Type B pancreatic cell (in vitro differentiated cells): ENCODE measurements around the gene PARD3. TPM values are rescaled to one million over a fixed set of nuclear protein-coding genes. Genes with fewer than 3 reads are reported as not detected.

Source experiments
- DNase-seq: peaks from one replicate; pipeline ENCODE4 v3.0.0; 2021; ENCODE audit warnings: mixed read lengths; ENCODE audit not compliant: unreplicated experiment; ENCODE audit errors: extremely low spot score
- H3K27ac Mint-ChIP-seq: 2 replicates; pipeline ENCODE4 v1.8.0; 2021; ENCODE audit warnings: mild to moderate bottlenecking, mixed read lengths
- H3K27me3 Mint-ChIP-seq: 2 replicates; pipeline ENCODE4 v1.8.0; 2021; ENCODE audit warnings: mixed read lengths
- H3K36me3 Mint-ChIP-seq: 2 replicates; pipeline ENCODE4 v1.8.0; 2021; ENCODE audit warnings: mixed read lengths
- H3K4me1 Mint-ChIP-seq: one replicate; pipeline ENCODE4 v1.8.0; 2021; ENCODE audit warnings: mixed read lengths; ENCODE audit not compliant: unreplicated experiment
- H3K4me3 Mint-ChIP-seq: 2 replicates; pipeline ENCODE4 v1.8.0; 2021; ENCODE audit warnings: mild to moderate bottlenecking, mixed read lengths
- H3K9me3 Mint-ChIP-seq: 2 replicates; pipeline ENCODE4 v1.8.0; 2021; ENCODE audit warnings: mixed read lengths
- CTCF ChIP-seq: fragments of 200-600 bp; sonication (generic); conservative IDR thresholded peaks from 2 replicates; pipeline ENCODE4 v1.5.0; 2021; ENCODE audit warnings: antibody characterized with exemption, mild to moderate bottlenecking
- total RNA-seq: library from RNA; stranded (reverse); gene quantifications from 2 replicates; pipeline ENCODE4 v1.2.1, GENCODE V29; 2021; ENCODE audit warnings: low replicate concordance

Gene PARD3
- total RNA-seq, 1 donor from 2014 or later = 52.3 TPM

GRCh38 chr10:34231441-34232180, 583.5 kb downstream of the PARD3 start:
- H3K9me3 Mint-ChIP-seq = peaks cover 5% of the 10 kb centered on the region
- TF ChIP-seq CTCF = no peak
- peaks cover 28% of the 10 kb centered on the region for H3K4me1 Mint-ChIP-seq
- H3K4me3 Mint-ChIP-seq = no peak overlapping the region
- DNase-seq = no peak
- H3K27ac Mint-ChIP-seq = peak overlapping the region; percentile 24
- peaks cover 9% of the 10 kb centered on the region for H3K36me3 Mint-ChIP-seq
- peaks cover 44% of the 10 kb centered on the region for H3K27me3 Mint-ChIP-seq

- Mint-ChIP-seq H3K9me3 (peaks cover 10% of the 10 kb centered on the region), H3K36me3 (peaks cover 13% of the 10 kb centered on the region), H3K4me3 (no peak overlapping the region), H3K27ac (no peak overlapping the region), H3K27me3 (peaks cover 49% of the 10 kb centered on the region), H3K4me1 (peaks cover 24% of the 10 kb centered on the region)
- no peak for DNase-seq
- TF ChIP-seq CTCF = no peak
Observed at GRCh38 chr10:34229917-34230316, 585.2 kb downstream of the PARD3 start.

DNA sequence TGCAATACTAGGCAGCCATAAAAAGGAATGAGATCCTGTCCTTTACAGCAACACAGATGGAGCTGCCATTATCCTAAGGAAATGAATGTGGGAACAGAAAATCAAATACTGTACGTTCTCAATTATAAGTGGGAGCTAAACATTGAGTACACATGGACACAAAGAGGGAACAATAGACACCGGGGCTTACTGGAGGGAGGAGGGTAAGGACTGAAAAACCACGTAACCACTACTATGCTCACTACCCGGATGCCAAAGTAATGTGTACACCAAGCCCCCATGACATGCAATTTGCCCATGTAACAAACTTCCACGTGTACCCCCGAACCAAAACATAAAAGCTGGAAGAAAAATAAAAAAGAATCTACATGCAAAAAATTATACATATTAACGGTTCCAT, 587.0 kb downstream of the PARD3 start:
- H3K4me3 Mint-ChIP-seq = no peak overlapping the region
- no peak overlapping the region for H3K27ac Mint-ChIP-seq
- peaks cover 61% of the 10 kb centered on the region for H3K27me3 Mint-ChIP-seq
- H3K36me3 Mint-ChIP-seq = peaks cover 20% of the 10 kb centered on the region
- H3K9me3 Mint-ChIP-seq = peaks cover 12% of the 10 kb centered on the region
- no peak for TF ChIP-seq CTCF
- H3K4me1 Mint-ChIP-seq = peaks cover 37% of the 10 kb centered on the region
- DNase-seq = no peak

DNA sequence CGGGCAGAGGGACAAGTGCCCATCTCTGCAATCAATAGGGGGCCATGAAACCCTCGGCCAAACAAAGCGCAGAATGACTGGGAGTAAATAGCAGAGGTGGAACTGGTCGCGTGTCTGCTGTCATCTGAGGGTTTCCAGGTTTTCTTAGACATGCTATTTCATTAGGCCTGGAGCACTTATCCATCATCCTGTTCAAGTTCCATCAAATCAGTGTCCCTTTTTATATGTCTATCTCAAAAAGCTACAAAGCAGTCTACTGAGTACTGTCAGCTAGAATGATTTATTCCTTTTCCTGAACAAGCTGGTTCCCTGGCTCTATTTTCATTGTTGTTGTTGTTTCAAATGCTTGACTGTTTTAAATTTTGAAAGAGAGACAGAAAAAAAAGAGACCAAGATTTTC, 590.5 kb downstream of the PARD3 start:
- Mint-ChIP-seq H3K36me3 (peaks cover 22% of the 10 kb centered on the region), H3K27ac (no peak overlapping the region), H3K27me3 (peaks cover 68% of the 10 kb centered on the region), H3K9me3 (peaks cover 12% of the 10 kb centered on the region), H3K4me1 (peaks cover 33% of the 10 kb centered on the region), H3K4me3 (no peak overlapping the region)
- DNase-seq = no peak
- TF ChIP-seq CTCF = no peak

GRCh38 chr10:34223658-34224057, 591.4 kb downstream of the PARD3 start:
- Mint-ChIP-seq H3K4me1 (peaks cover 34% of the 10 kb centered on the region), H3K9me3 (peaks cover 12% of the 10 kb centered on the region), H3K4me3 (no peak overlapping the region), H3K27me3 (peaks cover 63% of the 10 kb centered on the region), H3K36me3 (peaks cover 23% of the 10 kb centered on the region), H3K27ac (no peak overlapping the region)
- TF ChIP-seq CTCF = no peak
- DNase-seq = no peak
